SK-MEL-5 (cell line): ENCODE results near the gene LYPD6B. TPM values are rescaled to one million over a fixed set of nuclear protein-coding genes. Genes with fewer than 3 reads are reported as not detected.

Experiments used
- DNase-seq: peaks from one replicate; pipeline ENCODE4 v3.0.0-alpha.2; 2016; ENCODE audit warnings: low read depth, low spot score
- in situ Hi-C: cut with HindIII; loops from 2 replicates; pipeline ENCODE4 v1.10.0; 2016; ENCODE audit warnings: low sequenced_read_pairs, high pct_unique_total_duplicates, low pct_unique_long_range_greater_than_20kb
- total RNA-seq: library from RNA; depleted of rRNA; stranded (reverse); fragments of >200 nt; shearing (Covaris generic); gene quantifications from 2 replicates; pipeline ENCODE4 v1.2.3, GENCODE V29; 2014

LYPD6B gene
- total RNA-seq, 1 experiment from 2014 or later, result not detected

DNA sequence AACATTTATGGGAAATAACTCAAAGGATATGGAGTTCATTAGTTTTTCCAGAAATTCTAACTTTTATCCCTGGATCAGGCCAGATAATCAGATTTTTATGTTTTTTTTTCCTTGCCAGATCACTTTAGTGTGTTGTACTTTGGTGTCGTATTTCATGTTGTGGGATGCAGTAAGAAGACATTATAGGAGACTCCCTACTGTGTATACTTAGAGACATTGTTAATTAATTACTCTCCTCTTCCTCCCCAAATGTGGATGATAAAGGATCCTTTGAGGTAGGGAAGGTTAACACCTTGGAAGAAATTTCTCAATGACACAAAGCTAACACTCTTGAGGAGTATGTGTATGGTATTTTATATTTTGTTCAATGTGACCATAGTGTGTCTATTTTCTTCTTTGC lies 120.5 kb downstream of the LYPD6B start:
- DNase-seq, result no peak
- in situ Hi-C loops, result no loop called here

DNA sequence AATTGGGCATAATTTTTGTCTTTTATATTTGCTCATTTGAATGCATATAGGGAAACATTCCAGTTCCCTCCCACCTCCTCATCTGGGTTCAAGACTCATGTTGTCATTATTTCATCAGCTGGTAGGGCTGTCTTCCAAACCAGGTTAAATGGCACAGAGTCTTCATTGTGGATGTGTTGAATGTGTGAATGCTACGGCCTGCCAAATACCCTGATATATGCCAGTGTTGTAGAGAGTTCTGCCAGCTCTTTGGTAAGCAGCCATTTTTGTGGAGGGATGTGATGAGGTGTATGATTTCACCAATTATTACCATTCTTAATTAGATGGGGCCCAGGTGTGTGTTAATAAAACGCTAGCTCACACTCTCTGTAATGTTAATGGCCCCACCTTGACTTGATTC lies 121.7 kb downstream of the LYPD6B start:
- in situ Hi-C loops, result no loop called here
- no peak for DNase-seq

DNA sequence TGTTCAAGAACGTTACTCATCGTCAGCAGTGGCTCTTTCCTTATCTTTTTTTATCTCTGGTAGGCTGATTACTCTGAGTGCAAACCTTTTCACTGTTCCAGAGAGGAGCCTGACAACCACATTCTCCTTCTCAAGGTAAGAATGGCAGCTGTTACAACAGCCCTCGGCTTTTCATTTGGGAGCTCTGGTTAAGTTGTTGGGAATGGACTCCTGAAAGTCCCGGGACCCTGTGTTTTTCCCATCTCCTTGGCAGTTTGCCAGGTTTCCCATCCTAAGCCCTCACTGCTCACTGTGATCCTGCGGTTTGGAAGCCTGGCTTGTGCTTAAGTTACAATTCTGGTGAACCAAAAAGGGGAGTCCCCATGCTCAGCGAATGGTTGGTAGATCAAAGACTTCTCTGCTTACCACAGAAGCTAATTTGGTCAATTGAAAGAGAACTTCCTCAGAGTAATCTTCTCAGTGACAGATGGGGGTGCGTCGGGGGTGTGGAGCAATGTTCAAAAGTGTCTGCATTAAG lies 122.3 kb downstream of the LYPD6B start:
- in situ Hi-C loops, result no loop called here
- DNase-seq, result no peak

DNA sequence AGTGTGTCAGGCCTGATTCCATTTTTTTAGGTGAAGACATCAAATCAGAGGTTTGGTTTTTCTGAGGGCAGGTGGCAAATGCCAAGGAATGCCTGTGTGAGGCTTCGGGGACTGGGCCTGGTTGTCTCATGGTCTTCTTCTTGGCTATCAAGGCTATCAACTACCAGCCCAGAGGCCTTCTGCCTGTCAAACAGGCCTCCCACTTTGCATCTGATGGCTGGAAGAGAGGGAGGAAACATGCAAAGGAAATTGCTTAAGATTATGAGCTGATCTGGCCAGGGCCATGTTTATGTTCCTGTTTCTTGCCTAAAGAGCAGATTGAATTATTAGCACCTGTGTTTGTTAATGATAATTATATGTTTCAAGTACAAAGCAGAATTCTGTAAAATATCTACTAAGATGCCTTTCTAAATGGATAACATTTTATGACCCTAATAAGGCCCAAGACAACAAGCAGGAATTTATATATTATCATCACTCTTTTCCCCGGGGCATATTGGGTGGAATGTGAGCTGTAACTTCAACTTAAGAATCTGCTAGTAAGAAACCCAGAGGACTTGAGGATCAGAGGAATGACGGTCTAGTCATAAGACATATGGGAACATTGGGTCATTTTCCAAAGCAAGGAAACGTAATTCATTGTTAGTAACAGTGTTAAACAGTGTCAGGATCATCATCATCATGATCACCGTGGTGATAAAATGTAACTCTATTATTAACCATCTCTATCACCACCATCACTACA lies 123.2 kb downstream of the LYPD6B start:
- DNase-seq, result no peak
- in situ Hi-C loops, result no loop called here

DNA sequence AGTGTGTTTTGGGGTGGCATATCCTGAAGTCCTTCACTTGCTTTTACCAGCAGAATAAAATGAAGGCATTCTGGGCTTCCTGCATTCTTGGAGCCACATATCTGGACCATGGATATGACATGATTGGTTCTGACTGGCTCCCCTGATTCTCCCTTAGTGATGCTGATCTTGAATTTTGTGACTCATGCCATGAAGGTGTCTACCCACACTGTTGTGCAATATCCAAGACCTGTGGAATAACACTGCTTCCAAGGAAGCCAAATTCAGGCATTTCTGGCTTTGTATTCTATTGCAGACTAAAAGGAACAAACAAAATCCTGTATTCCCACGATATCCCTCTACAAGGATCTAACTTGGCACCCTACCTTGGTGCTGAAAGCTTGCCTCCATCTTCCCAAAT lies 125.8 kb downstream of the LYPD6B start:
- no peak for DNase-seq
- in situ Hi-C loops, result no loop called here

DNA sequence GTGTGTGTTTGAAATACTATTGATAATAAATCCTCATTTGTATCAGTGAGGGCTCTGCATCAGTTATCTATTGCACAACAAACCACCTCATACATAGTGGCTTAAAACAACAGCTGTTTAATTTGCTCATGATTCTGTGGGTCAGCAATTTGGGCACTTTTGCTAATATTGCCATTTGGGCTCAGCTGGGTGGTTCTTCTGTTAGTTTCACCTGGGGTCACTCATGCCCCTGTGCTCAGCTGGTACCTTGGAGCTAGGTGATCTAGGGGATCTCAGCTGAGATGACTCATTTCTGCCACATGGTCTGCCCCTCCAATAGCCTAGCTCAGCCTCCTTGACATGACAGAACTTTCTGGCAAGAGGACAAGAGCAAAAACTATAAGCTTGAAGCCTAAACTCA lies 126.3 kb downstream of the LYPD6B start:
- DNase-seq, result no peak
- in situ Hi-C loops, result no loop called here

DNA sequence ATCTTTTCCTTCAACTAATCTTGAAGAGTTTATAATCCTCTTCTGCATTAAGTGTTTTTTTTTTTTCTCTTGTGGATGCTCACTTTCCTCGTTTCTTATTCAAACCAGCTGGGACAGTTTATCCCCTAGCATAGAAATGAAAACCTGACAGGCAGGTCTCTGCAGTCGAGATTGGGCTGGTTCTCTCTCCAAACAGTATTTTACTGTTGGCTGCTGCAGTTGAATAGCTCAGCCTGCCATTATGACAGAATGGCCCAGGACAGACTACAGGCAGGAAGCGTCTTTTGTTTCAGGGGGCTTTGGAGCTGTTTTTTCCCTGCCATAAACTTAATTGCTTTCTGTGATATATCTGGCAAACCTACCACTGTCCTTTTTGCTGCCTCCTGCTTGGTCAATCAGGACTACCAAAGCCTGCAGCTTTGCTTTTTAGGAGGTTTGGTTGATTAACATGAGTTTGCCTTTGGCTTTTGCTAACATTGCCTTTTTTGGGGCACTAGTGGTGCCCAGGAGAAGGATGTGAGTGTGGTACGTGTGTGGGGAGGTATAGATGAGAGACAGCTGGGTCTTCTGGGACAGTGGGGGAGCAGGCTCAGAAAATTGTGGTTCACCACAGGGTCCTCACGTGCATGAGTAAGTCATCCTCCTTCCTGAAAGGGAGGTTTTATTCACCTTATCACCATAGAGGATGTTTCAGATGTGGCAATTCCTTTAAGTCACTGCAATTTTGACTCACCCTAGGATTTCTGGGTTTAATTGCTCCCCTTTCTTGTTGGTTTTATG lies 128.7 kb downstream of the LYPD6B start:
- DNase-seq, result no peak

DNA sequence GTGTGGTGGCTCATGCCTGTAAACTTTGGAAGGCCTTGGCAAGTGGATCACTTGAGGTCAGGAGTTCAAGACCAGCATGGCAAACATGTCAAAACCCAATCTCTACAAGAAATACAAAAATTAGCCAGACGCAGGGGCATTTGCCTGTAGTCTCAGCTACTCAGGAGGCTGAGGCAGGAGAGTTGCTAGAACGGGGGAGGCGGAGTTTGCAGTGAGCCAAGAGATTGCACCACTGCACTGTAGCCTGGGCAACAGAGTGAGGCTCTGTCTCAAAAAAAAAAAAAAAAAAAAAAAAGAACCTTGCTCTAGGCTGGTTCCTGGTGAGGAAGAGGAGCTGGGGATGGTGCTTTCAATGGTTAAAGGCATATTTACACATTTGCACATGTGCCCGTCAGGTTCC lies 129.4 kb downstream of the LYPD6B start:
- no peak for DNase-seq
- in situ Hi-C loops, result no loop called here

More for the DNA sequence above, 128.7 kb downstream of the LYPD6B start:
- in situ Hi-C loops, result no loop called here

DNA sequence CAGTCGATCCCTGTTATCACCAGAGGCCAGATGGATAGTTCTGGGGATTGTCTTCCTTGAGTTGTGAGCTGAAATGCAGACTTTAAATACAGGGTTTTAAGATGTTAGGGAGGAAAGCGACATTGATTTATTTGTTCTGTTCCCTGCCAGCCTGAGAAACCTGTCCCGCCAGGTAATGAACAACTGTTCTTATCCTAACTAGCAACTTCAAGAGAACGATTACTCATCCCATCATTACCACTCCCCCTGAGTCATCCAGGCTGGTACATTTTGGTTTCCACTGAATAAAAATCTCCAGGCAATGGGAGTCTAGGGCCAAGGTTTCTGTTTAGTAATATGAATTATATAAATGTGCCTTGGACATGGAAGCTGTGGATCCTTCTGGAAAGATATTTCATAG lies 131.2 kb downstream of the LYPD6B start:
- in situ Hi-C loops, result no loop called here
- no peak for DNase-seq

DNA sequence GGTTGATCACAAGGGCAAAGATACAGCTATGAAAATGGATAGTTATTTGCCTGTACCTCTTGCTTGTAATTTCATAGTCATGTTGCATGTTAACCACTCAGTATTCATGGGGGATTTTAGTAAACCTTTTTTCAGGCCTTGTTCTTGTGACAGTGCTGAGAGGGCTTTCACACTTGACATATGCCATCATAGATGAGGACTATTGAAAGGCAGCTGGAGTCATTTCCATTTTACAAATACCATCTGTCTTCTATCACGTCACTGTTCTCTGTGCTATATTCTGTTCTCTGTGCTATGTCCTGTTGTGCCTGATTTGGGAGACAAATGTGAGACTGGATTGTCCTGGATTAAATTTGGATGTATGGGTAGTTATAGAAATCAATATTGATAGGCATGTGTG lies 131.7 kb downstream of the LYPD6B start:
- no peak for DNase-seq
- in situ Hi-C loops, result no loop called here

DNA sequence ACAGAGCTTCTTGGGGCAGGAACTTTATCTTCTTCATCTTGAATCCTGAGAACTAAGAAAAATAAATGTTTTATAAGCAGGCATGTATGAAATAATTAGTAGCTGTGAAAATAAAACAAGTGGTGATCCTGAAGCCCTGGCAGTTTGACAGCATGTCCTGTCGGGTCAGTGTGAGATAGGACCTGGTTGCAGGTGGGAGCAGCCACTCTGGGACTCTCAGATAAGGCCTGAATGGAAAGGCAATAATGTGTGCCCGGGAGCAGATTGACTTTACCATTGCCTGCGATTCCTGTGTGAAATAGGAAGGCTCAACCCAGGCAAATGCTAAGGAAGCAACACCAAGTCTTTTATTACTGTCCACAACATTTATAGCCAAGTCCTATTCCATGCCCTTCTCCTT lies 132.4 kb downstream of the LYPD6B start:
- in situ Hi-C loops, result no loop called here
- DNase-seq, result no peak

DNA sequence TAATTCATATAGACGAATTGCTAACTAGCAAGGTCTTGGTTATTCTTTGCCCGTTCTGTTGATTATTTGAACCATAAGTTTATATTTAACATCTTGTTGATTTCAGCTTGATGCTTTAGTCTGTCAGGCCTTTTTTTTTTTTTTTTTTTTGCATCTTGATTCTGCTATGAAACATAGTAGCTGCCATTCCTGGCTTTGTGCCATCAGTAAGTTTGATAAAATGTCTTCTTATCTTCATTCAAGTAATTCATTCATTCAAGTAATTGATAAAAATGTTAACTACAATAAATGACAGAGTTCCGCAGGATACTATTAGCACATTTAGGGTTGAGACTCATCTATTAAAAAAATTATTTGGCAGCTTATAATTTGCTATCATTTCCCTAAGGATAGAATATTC lies 134.7 kb downstream of the LYPD6B start:
- DNase-seq, result no peak
- in situ Hi-C loops, result no loop called here

DNA sequence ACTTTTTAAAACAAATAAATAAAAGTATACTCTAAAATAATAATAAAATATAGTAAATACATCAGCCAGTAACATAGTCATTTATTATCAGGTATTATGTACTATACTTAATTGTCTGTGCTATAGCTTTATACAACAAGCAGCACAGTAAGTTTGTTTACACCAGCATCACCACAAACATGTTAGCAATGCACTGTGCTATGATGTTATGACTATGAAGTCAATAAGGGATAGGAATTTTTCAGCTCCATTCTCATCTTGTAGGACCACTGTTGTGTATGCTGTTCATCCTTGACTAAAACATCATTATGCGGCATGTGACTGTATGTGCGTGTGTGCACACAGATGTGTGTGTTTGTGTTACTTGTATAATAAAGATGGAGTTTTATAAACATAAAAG lies 137.5 kb downstream of the LYPD6B start:
- DNase-seq, result no peak
- in situ Hi-C loops, result no loop called here

DNA sequence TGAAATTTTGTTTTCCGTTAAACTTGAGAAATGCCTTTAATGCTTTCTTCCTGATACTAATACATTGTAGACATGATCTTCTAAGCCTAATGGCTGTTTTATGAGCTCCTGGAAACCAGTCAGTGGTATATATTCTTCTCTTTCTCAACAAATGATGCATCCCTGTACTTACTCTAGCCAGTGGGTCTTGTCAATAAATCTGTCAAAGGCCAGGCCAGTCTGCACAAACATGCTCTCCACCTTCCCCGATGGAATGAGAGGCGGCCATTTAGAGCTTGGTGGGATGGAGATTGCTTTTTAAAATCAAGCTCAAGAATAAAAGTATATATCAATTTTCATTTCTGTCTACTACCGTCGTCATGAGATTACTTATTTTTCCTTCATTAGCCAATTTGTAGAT lies 140.1 kb downstream of the LYPD6B start:
- no peak for DNase-seq
- in situ Hi-C loops, result no loop called here

DNA sequence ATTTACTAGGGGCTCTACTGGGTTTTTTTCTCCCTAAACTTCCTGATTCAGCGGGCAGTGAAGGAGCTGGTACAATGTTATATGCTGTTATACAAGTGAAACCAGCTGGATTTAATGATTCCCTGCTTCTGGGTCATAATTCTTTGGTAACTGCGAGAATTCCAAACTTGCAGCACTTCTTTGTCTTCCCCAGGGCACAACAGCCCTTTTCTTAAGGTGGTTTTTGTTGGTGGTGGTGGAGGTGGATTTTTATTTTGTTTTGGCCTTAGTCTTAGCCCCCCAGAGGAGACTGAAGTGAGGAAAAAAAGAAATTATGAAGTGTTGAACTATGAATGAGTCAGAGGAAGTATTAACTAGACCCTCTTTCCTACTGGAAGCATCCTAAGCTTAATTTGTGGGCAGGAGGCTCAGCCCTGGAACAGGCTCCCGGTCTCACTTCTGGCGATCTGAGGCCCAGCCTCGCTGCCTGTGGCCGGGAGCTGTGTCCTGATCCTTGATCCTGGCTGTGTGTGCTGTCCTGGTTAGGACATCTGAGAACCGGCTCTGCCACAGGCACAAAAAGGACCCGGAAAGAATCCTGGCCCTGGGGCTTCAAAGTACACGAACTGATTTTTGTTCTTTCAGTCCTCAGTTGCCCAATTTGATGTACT lies 141.9 kb downstream of the LYPD6B start:
- in situ Hi-C loops, result no loop called here
- no peak for DNase-seq

DNA sequence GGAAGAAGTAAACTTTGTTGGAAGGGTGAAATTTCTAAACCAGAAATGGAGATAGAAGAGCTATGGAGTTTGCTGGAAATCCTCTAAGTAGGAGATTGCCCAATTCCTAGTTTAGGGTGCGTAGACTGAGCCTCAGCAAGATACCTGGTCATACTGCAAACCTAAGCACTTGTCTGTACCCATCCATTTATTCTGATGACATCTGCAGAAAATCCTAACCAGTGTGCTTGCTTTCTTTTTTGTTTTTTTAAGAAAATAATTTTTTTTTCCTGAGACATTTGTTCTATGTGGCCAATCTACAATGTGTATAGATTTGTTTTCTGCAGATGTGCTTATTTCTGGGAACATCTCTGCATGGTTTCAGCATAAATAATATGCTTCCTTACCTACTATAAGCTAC lies 144.7 kb downstream of the LYPD6B start:
- DNase-seq, result no peak
- in situ Hi-C loops, result no loop called here

DNA sequence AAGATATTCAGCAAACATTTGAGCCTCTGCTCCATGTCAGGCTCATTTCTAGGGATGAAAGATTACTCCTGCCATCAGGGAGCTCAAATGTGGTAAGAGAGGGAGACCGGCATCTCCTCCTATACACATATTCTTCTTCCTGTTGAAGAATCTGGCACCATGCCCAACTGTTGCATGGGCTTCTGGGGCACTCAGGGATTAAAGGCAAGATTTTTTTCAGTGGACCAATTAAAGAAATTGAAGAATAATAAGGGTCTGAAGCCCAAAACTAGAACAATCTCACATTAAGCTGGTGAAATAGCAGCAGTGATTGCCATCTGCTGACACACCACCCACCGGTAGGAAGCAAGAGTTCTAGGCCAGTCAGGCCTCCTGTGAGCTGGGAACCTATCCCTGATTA lies 146.5 kb downstream of the LYPD6B start:
- in situ Hi-C loops, result no loop called here
- DNase-seq, result no peak

DNA sequence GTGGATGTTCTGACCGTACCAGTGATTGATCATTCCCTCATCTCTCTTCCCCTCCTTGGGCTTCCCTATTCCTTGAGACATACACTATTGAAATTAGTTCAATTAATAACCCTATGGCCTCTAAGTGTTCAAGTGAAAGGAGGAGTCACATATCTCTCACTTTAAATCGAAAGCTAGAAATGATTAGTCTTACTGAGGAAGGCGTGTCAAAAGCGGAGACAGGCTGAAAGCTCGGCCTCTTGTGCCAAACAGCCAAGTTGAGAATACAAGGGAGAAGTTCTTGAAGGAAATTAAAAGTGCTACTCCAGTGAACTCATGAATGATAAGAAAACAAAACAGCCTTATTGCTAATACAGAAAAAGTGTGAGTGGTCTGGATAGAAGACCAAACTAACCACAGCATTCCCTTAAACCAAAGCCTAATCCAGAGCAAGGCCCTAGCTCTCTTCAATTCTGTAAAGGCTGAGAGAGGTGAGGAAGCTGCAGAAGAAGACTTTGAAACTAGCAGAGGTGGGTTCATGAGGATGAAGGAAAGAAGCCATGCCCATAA lies 147.5 kb downstream of the LYPD6B start:
- in situ Hi-C loops, result no loop called here
- DNase-seq, result no peak
